Aorta (tissue), 5 donors: ENCODE results near the gene FRMD4A. TPM values are rescaled to one million over a fixed set of nuclear protein-coding genes. Genes with fewer than 3 reads are reported as not detected.

ENCODE experiments used
- ATAC-seq: fragments of 200-7000 bp; cut with Tn5 transposase; one replicate; pipeline ENCODE4 v1.9.1; 2022; ENCODE audit warnings: moderate library complexity; ENCODE audit not compliant: low FRiP score
- DNase-seq, 2 donors: peaks; one replicate each; pipeline ENCODE4 v3.0.0-alpha.2; 2020
- H3K27ac ChIP-seq, 2 donors: one replicate each; pipeline ENCODE4 v1.5.1; 2013; ENCODE audit warnings: low read length in 2 of 2, mild to moderate bottlenecking in 2 of 2, moderate library complexity in 2 of 2, control low read depth in 1 of 2, inconsistent platforms in 1 of 2, low read depth in 1 of 2
- H3K27me3 ChIP-seq, 2 donors: one replicate each; pipeline ENCODE4 v1.6.1; 2013; ENCODE audit warnings: control low read depth in 1 of 2, low read length in 1 of 2, mild to moderate bottlenecking in 1 of 2, moderate library complexity in 1 of 2; ENCODE audit not compliant: insufficient read depth in 2 of 2, control insufficient read depth in 1 of 2
- H3K36me3 ChIP-seq, 2 donors: one replicate each; pipeline ENCODE4 v1.6.1; 2013; ENCODE audit warnings: control low read depth in 1 of 2, low read length in 1 of 2, mild to moderate bottlenecking in 1 of 2; ENCODE audit not compliant: insufficient read depth in 2 of 2, control insufficient read depth in 1 of 2
- H3K4me1 ChIP-seq, 2 donors: one replicate each; pipeline ENCODE4 v1.6.1; 2013; ENCODE audit warnings: low read length in 2 of 2, control low read depth in 1 of 2, mild to moderate bottlenecking in 1 of 2, moderate library complexity in 1 of 2; ENCODE audit not compliant: insufficient read depth in 2 of 2, control insufficient read depth in 1 of 2
- H3K4me3 ChIP-seq, 2 donors: one replicate each; pipeline ENCODE4 v1.5.1; 2013; ENCODE audit warnings: low read length in 2 of 2, control low read depth in 1 of 2, mild to moderate bottlenecking in 1 of 2
- H3K9me3 ChIP-seq: one replicate; pipeline ENCODE4 v1.6.1; 2013; ENCODE audit warnings: mild to moderate bottlenecking, low read length; ENCODE audit not compliant: control insufficient read depth
- WGBS, 2 donors: extraction: QIAGEN DNeasy Blood & Tissue Kit; methylation state at CpG; one replicate each; pipeline ENCODE4 v1.1.7; 2013; 5-methylcytosine and 5-hydroxymethylcytosine counted together
- intact Hi-C, 2 donors: fragments of 100-400 bp; cut with DNase I; formaldehyde crosslinking; loops; one replicate each; pipeline versions ENCODE4 v1.14.2 to v1.15.0; 2022
- polyA plus RNA-seq, 2 donors: library from polyadenylated mRNA; stranded (reverse); fragments of 200-250 nt; gene quantifications; one replicate each; pipeline ENCODE4 v1.2.3, GENCODE V29; 2013
- total RNA-seq, 2 donors: library from RNA; stranded (reverse); fragmentation: NEBNext Ultra II Directional; extraction: Animal tissue kit (Norgen Biotek cat#: 25700); gene quantifications; one replicate each; pipeline ENCODE4 v1.2.1, GENCODE V29; 2021
- donor health status: healthy with polysubstance abuse.
- donor health status: Bipolar disorder and iron deficiency.
- donor health status: DM: no; HTN: no; CAD: no.
- donor health status: DM: no; HTN: no; CAD: no.
- donor health status: DM: yes; HTN: yes; CAD: no.

The FRMD4A gene
- total and polyA plus RNA-seq, 4 donors, result 11.4 to 65.6 (median 39.7) TPM

DNA sequence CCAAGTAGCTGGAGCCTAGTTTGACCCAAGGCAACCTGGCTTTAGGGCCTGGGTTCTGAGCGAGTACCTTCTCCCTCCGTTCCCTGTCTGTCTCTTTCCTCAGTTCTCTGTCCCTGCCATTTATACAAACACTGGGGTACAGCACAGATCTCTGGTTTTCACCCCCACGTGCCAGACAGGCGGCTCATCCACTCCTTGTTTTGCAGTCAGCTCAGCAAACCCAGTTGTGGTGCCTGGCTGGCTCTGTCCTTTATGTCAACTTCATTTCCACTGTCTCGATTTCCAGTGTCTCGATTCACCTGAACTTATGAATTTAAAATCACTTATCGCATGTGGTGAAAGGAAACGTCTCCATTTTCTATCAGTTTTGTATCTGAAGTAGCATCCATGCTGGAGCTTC lies 230.8 kb downstream of the FRMD4A start:
- intact Hi-C loops, result loop anchor here (10.0 kb wide), 2 partner anchors 315 to 435 kb away; no protein-coding TSS in a partner anchor
- ATAC-seq (no peak), DNase-seq (no peak)
- Histone ChIP-seq H3K4me3 (no peak overlapping the region), H3K27me3 (no peaks in the 10 kb centered on the region), H3K27ac (no peak overlapping the region), H3K9me3 (no peaks in the 10 kb centered on the region), H3K4me1 (no peaks in the 10 kb centered on the region), H3K36me3 (no peaks in the 10 kb centered on the region)
- 84 to 85% methylated on average over 8 of the region's 8 CpGs for WGBS, 2 donors

DNA sequence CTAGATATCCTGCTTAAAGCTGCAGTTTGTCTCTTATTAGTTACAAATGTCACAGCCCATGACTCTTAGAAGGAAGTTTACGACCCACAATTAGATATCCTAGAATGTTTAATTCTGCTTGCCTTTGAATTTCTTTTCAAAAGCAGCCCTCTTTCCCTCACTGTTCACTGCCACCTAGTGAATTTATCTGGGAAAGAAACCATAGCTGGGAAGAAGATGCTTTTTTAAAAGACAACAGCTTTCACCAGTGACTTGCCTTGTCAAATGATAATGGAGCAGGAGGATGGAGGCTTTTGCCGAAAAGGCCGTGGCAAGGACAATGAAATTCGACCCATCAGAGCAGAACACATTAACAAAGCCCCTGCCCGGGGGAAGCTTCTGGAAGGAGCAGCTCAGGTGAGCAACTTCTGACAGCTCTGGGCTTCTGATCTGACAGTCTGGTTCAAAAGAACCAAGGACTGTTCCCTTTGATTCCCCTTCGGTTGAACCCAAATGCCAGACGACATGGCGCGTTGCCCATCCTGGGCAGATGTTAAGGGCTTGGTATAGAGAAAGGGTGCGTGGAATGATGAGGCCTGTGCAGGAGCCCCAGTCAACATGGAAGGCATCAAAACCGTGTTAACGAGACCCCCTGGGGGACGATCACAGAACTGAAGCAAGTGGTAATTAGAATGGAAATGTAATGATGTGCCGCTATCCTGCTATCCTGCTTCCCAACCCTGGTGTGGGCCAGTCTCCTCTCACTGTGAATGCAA lies 236.8 kb downstream of the FRMD4A start:
- intact Hi-C loops, result loop anchor here (5.0 to 10.0 kb wide), 3 partner anchors 307 to 429 kb away; no protein-coding TSS in a partner anchor
- 47% methylated on average over 14 of the region's 14 CpGs for WGBS, 2 donors
- ATAC-seq, result no peak

DNA sequence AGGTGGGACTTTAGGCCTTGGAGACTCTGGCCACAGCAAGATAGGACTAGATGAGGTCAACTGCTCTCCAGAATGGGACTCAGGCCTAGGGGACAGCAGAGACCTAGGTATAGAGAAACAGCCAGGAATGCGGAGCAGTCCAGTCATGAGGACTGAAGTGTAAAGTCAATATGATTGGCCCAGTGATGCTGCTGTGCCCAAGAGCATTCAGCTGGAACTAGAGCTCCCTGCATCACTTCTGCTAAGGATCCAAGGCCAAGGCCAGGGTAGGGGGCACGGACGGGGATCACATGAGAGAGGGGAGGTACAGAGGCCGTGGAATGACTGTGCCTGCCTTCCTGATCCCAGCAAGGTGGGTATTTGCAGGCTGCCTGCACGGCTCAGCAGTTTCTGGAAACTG lies 237.9 kb downstream of the FRMD4A start:
- DNase-seq (no peak), ATAC-seq (no peak)
- no peak overlapping the region for H3K27ac ChIP-seq
- no peaks in the 10 kb centered on the region for H3K27me3 ChIP-seq
- intact Hi-C loops, result loop anchor here (5.0 to 10.0 kb wide), 3 partner anchors 305 to 428 kb away; no protein-coding TSS in a partner anchor
- no peak overlapping the region for H3K4me3 ChIP-seq
- H3K9me3 ChIP-seq, result no peaks in the 10 kb centered on the region
- WGBS, 2 donors, result 89 to 94% methylated on average over 5 of the region's 5 CpGs
- H3K4me1 ChIP-seq, result no peaks in the 10 kb centered on the region
- no peaks in the 10 kb centered on the region for H3K36me3 ChIP-seq

More for the DNA sequence above, 236.8 kb downstream of the FRMD4A start:
- Histone ChIP-seq H3K36me3 (no peaks in the 10 kb centered on the region), H3K4me1 (no peaks in the 10 kb centered on the region), H3K9me3 (no peaks in the 10 kb centered on the region), H3K27ac (no peak overlapping the region), H3K4me3 (no peak overlapping the region), H3K27me3 (no peaks in the 10 kb centered on the region)
- no peak for DNase-seq

DNA sequence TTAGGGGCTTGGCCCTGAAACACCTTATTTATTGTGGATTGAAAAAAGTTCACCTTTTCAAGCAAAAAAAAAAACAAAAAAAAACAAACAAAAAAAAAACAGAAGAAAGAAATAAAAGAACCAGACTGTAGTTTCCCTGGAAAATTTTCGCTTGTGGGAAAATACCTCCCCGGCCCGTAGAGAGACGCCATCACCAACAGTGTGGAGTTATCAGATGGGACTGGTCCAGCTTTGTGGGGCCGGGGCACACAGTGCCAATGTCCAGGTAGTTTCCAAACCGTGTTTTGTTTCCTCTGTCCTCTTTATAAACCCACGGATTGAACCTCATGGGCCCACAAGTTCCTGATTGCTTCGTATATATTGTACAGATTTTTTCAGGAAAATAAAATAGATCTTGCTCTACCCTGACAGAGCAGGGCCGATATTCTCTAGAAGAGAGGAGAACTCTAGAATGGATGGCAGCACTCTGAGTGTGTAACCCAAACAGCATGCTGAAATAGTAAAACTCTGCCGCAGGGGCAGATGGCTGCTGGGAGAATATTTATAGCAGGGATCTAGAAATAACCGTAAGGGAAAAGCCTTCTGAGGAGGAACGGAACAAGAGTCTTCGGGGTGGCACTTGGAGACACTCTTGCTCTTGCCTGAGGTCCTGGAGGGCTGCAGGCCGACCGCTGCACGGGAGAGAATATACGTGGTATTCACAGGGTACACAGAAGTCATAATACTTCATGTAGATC lies 241.0 kb downstream of the FRMD4A start:
- no peak overlapping the region for H3K4me3 ChIP-seq
- no peaks in the 10 kb centered on the region for H3K4me1 ChIP-seq
- H3K27ac ChIP-seq, result no peak overlapping the region
- intact Hi-C loops, result loop anchor here (5.0 to 10.0 kb wide), 3 partner anchors 302 to 425 kb away; no protein-coding TSS in a partner anchor
- DNase-seq (no peak), ATAC-seq (no peak)
- no peaks in the 10 kb centered on the region for H3K36me3 ChIP-seq
- H3K9me3 ChIP-seq, result no peaks in the 10 kb centered on the region
- no peaks in the 10 kb centered on the region for H3K27me3 ChIP-seq
- WGBS, 2 donors, result 17 to 18% methylated on average over 17 of the region's 17 CpGs

DNA sequence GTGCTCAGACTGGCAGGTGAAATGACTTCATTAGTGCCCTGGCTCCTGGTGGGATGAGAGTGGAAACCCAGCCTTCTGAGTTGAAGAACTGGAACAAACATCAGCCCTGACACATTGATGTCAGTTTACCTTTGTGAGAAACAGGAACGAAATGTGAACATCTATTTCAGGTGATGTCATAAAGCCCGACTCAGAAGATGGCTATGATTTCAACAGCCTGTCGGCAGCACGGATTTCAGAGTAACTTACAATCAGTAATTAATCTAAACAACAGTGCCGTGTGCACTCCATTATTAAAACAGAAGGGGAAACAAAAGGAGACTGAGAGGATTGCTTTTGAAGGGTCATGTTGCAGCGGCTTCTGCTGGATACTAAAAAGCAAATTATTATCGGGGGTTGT lies 243.2 kb downstream of the FRMD4A start:
- DNase-seq (no peak), ATAC-seq (no peak)
- Histone ChIP-seq H3K4me1 (no peaks in the 10 kb centered on the region), H3K9me3 (no peaks in the 10 kb centered on the region), H3K27me3 (no peaks in the 10 kb centered on the region), H3K36me3 (no peaks in the 10 kb centered on the region), H3K27ac (no peak overlapping the region), H3K4me3 (no peak overlapping the region)
- 84 to 92% methylated on average over 7 of the region's 7 CpGs for WGBS, 2 donors
- intact Hi-C loops, result no loop called here

DNA sequence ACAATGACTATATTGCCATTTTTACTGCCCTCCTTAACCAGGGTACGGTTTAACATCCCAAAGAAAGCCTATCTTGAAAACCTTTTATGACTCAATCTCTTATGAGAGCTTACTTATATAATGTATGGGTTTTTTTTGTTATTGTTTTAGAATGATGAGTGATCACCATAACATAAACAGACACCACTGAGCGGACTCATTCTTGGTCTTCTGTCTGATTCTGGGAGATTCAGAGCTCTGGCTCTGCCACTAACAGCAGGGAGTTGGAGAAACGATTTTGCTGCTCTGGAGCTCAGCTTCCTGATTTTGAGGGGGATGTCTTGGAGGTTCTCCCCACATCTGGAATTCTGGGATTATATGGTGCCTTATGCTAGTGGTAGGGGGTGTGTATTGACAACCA lies 244.1 kb downstream of the FRMD4A start:
- Histone ChIP-seq H3K27me3 (no peaks in the 10 kb centered on the region), H3K36me3 (no peaks in the 10 kb centered on the region), H3K27ac (no peak overlapping the region), H3K9me3 (no peaks in the 10 kb centered on the region), H3K4me1 (no peaks in the 10 kb centered on the region), H3K4me3 (no peak overlapping the region)
- ATAC-seq, result no peak
- 89 to 90% methylated on average over 3 of the region's 3 CpGs for WGBS, 2 donors
- intact Hi-C loops, result no loop called here
- DNase-seq, result no peak

DNA sequence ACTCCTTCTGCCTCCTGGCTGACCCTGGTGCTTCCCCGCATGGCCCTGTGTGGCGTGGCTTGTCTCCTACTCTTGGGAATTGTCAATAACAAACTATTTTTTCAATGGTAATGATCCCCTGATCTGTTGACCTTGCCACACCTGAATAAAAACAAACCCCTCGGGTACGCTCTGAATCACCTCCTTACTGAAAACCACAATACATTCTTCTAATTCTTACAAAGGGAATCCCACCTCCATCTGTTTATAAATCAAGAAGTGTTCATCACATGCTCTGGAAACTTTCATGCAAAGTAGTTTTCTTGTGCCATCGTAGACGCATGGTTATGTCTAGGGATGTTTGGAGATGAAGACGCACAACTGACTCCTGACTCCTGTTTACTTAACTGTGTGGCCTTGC lies 245.8 kb downstream of the FRMD4A start:
- intact Hi-C loops, result no loop called here
- Histone ChIP-seq H3K4me3 (no peak overlapping the region), H3K4me1 (no peaks in the 10 kb centered on the region), H3K27ac (no peak overlapping the region), H3K27me3 (no peaks in the 10 kb centered on the region), H3K36me3 (no peaks in the 10 kb centered on the region), H3K9me3 (no peaks in the 10 kb centered on the region)
- DNase-seq, result no peak
- ATAC-seq, result no peak
- 96 to 97% methylated on average over 7 of the region's 7 CpGs for whole genome bisulfite sequencing, 2 donors

DNA sequence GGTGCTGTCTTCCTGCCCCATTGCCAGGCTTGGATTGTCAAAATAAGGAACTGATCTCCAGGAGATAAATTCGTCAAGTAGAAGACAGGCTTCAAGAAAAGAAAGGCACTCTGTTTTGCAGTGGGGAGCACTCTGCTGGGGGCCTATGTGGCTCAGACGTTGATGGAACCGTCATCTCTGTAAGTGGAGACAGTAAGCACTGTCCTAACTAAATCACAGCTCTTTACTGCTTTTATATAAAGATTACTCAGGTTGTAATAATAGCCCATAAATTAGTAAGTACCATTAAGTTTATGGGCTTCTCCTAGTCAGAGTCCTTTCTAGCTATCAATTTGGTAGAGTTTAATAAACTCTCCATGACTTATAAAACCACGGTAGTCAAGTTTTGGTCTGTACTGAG lies 249.9 kb downstream of the FRMD4A start:
- H3K9me3 ChIP-seq, result no peaks in the 10 kb centered on the region
- H3K27ac ChIP-seq, result no peak overlapping the region
- H3K4me3 ChIP-seq, result no peak overlapping the region
- no peaks in the 10 kb centered on the region for H3K36me3 ChIP-seq
- WGBS, 2 donors, result 91 to 95% methylated on average over 4 of the region's 4 CpGs
- intact Hi-C loops, result no loop called here
- no peaks in the 10 kb centered on the region for H3K27me3 ChIP-seq
- DNase-seq, result no peak
- H3K4me1 ChIP-seq, result no peaks in the 10 kb centered on the region
- ATAC-seq, result no peak

DNA sequence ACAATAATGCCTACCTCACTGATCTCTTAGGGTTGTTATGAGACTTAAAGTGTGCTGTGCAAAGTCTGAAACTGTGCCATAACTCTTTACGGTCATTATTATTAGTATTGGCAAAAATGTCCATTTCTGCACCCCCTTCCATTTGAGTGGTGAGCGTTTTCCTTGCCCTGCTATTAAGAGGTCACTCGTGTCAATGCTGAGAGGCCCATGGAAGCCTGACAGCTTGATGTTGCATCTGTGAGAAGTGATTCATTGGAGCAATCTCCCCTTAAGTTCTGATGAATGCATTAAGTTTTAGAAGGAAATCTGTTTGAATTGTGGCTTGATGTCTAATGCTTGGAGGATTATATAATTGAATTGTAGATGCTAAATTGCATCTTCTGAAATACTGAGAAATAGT lies 253.3 kb downstream of the FRMD4A start:
- intact Hi-C loops, result no loop called here
- no peak overlapping the region for H3K4me3 ChIP-seq
- WGBS, 2 donors, result 39 to 61% methylated on average over 3 of the region's 3 CpGs
- no peaks in the 10 kb centered on the region for H3K9me3 ChIP-seq
- no peak overlapping the region for H3K27ac ChIP-seq
- H3K4me1 ChIP-seq, result no peaks in the 10 kb centered on the region
- no peaks in the 10 kb centered on the region for H3K27me3 ChIP-seq
- DNase-seq (no peak), ATAC-seq (no peak)
- H3K36me3 ChIP-seq, result no peaks in the 10 kb centered on the region
